A549 (cell line): ENCODE results near the gene FILIP1L. TPM values are rescaled to one million over a fixed set of nuclear protein-coding genes. Genes with fewer than 3 reads are reported as not detected.

Experiments used
- ATAC-seq, 2 experiments: fragments of 200-7000 bp in 1 of 2; fragments of >200 bp in 1 of 2; cut with Nextera tagmentation in 1 of 2; cut with Tn5 transposase in 1 of 2; 3 replicates each; pipeline versions ENCODE4 v1.8.0 to v1.9.1; 2018 to 2020; ENCODE audit warnings: mild to moderate bottlenecking in 1 of 2, moderate library complexity in 1 of 2
- CTCF ChIA-PET: fragments of 300-600 bp; sonication (Branson Sonifier 250); formaldehyde crosslinking; extraction: SDS; loops from one replicate; lab custom pipeline; 2021; ENCODE audit warnings: antibody characterized with exemption, inconsistent platforms; lab: Yijun Ruan, JAX
- POLR2A ChIA-PET: fragments of 350-600 bp; formaldehyde crosslinking; extraction: SDS; loops from one replicate; lab custom pipeline; 2021; ENCODE audit warnings: antibody characterized with exemption, inconsistent platforms; lab: Yijun Ruan, JAX
- DNase-seq, 2 experiments: peaks; one replicate each; pipeline versions ENCODE4 v3.0.0 to v3.0.0-alpha.2; 2011 to 2016; ENCODE audit warnings: low read depth in 1 of 2, low spot score in 1 of 2
- FAIRE-seq: peaks from 2 replicates; lab custom pipeline; 2011; peaks lifted over from hg19 to GRCh38; lab: Jason Lieb, UNC
- H3K27ac ChIP-seq, 2 experiments: fragments of >200 bp; sonication (Bioruptor Twin); formaldehyde crosslinking; 3 replicates each; pipeline ENCODE4 v1.5.1; 2016 to 2017
- H3K4me1 ChIP-seq: fragments of >200 bp; sonication (Bioruptor Twin); formaldehyde crosslinking; 3 replicates; pipeline ENCODE4 v1.6.1; 2016
- H3K4me2 ChIP-seq: fragments of >200 bp; sonication (Bioruptor Twin); formaldehyde crosslinking; 3 replicates; pipeline ENCODE4 v1.6.1; 2016
- H3K4me3 ChIP-seq: fragments of >200 bp; sonication (Bioruptor Twin); formaldehyde crosslinking; 3 replicates; pipeline ENCODE4 v1.5.1; 2016
- H3K9me3 ChIP-seq: fragments of >200 bp; sonication (Bioruptor Twin); formaldehyde crosslinking; 3 replicates; pipeline ENCODE4 v1.6.1; 2016
- BHLHE40 ChIP-seq: IDR thresholded peaks from 2 replicates; pipeline ENCODE4 v1.6.1; 2012; ENCODE audit warnings: low read depth, low read length, inconsistent platforms
- CBX8 ChIP-seq: fragments of 200-600 bp; sonication (generic); IDR thresholded peaks from 2 replicates; pipeline ENCODE4 v1.6.1; 2016
- CHD4 ChIP-seq: fragments of 200-600 bp; sonication (generic); IDR thresholded peaks from 2 replicates; pipeline ENCODE4 v1.6.1; 2016; ENCODE audit warnings: antibody characterized with exemption, mild to moderate bottlenecking, borderline replicate concordance
- CTCF ChIP-seq: fragments of >200 bp; sonication (Bioruptor Twin); formaldehyde crosslinking; IDR thresholded peaks from 3 replicates; pipeline ENCODE4 v1.5.1; 2016
- E2F6 ChIP-seq: IDR thresholded peaks from 2 replicates; pipeline ENCODE4 v1.6.1; 2012; ENCODE audit warnings: low read depth, borderline replicate concordance
- EHF ChIP-seq: fragments of 250-450 bp; sonication (Bioruptor Pico); IDR thresholded peaks from 2 replicates; pipeline ENCODE4 v1.5.0; 2020; ENCODE audit warnings: mild to moderate bottlenecking
- EHMT2 ChIP-seq: fragments of 200-600 bp; sonication (generic); IDR thresholded peaks from 2 replicates; pipeline ENCODE4 v1.6.1; 2016; ENCODE audit warnings: antibody characterized with exemption, low read depth, mild to moderate bottlenecking, moderate library complexity
- GATA3 ChIP-seq: IDR thresholded peaks from 2 replicates; pipeline ENCODE4 v1.6.1; 2012; ENCODE audit warnings: borderline replicate concordance
- HDAC2 ChIP-seq: fragments of 200-600 bp; sonication (generic); IDR thresholded peaks from 2 replicates; pipeline ENCODE4 v1.6.1; 2016
- HEYL ChIP-seq: fragments of 250-450 bp; sonication (Bioruptor Pico); IDR thresholded peaks from 2 replicates; pipeline ENCODE4 v1.8.0; 2021; ENCODE audit warnings: mild to moderate bottlenecking, moderate library complexity
- HMGXB4 ChIP-seq: fragments of 250-450 bp; sonication (Bioruptor Pico); IDR thresholded peaks from 2 replicates; pipeline ENCODE4 v1.5.0; 2021; ENCODE audit warnings: mild to moderate bottlenecking, moderate library complexity, borderline replicate concordance
- HOXA7 ChIP-seq: fragments of 250-450 bp; sonication (Bioruptor Pico); IDR thresholded peaks from 2 replicates; pipeline ENCODE4 v1.5.0; 2020; ENCODE audit warnings: mild to moderate bottlenecking, moderate library complexity
- JUN ChIP-seq, 2 experiments: fragments of >200 bp; sonication (Bioruptor Twin); formaldehyde crosslinking; IDR thresholded peaks; 2 replicates in 1 of 2; 3 replicates in 1 of 2; pipeline ENCODE4 v1.6.1; 2016 to 2017
- MAFK ChIP-seq: fragments of 450-650 bp; IDR thresholded peaks from 2 replicates; pipeline ENCODE4 v1.6.1; 2014; ENCODE audit not compliant: partially characterized antibody
- NPAS2 ChIP-seq: fragments of 250-450 bp; sonication (Bioruptor Pico); IDR thresholded peaks from 2 replicates; pipeline ENCODE4 v1.8.0; 2022; ENCODE audit warnings: mild to moderate bottlenecking, moderate library complexity, borderline replicate concordance
- NR3C1 ChIP-seq: fragments of >200 bp; sonication (Bioruptor Twin); formaldehyde crosslinking; IDR thresholded peaks from 3 replicates; pipeline ENCODE4 v1.6.1; 2017
- PHF8 ChIP-seq: fragments of 200-600 bp; sonication (generic); IDR thresholded peaks from 2 replicates; pipeline ENCODE4 v1.6.1; 2016; ENCODE audit warnings: low read depth, mild to moderate bottlenecking, antibody characterized with exemption, moderate library complexity, borderline replicate concordance
- RAD21 ChIP-seq, 2 experiments: fragments of >200 bp in 1 of 2; sonication (Bioruptor Twin) in 1 of 2; formaldehyde crosslinking in 1 of 2; IDR thresholded peaks in 1 of 2; conservative IDR thresholded peaks in 1 of 2; 2 replicates in 1 of 2; 3 replicates in 1 of 2; pipeline ENCODE4 v1.6.1; 2012 to 2018; ENCODE audit warnings: inconsistent platforms in 1 of 2
- REST ChIP-seq: fragments of 200-600 bp; sonication (generic); IDR thresholded peaks from 2 replicates; pipeline ENCODE4 v1.6.1; 2016; ENCODE audit warnings: antibody characterized with exemption, mild to moderate bottlenecking, moderate library complexity
- RNF2 ChIP-seq: fragments of 200-600 bp; sonication (generic); IDR thresholded peaks from 2 replicates; pipeline ENCODE4 v1.6.1; 2016; ENCODE audit warnings: low read depth, mild to moderate bottlenecking, antibody characterized with exemption, moderate library complexity, borderline replicate concordance
- TFCP2L1 ChIP-seq: fragments of 250-450 bp; sonication (Bioruptor Pico); IDR thresholded peaks from 2 replicates; pipeline ENCODE4 v1.5.0; 2021; ENCODE audit warnings: mild to moderate bottlenecking
- TP53 ChIP-seq: fragments of 250-450 bp; sonication (Bioruptor Pico); IDR thresholded peaks from 2 replicates; pipeline ENCODE4 v1.5.0; 2021; ENCODE audit warnings: mild to moderate bottlenecking, moderate library complexity
- USF2 ChIP-seq: fragments of 450-650 bp; IDR thresholded peaks from 2 replicates; pipeline ENCODE4 v1.6.1; 2014; ENCODE audit warnings: antibody characterized with exemption
- ZC3H11A ChIP-seq: fragments of 450-650 bp; IDR thresholded peaks from 2 replicates; pipeline ENCODE4 v1.6.1; 2014; ENCODE audit warnings: antibody characterized with exemption, mild to moderate bottlenecking
- ZFP36 ChIP-seq: fragments of 450-650 bp; IDR thresholded peaks from 2 replicates; pipeline ENCODE4 v1.6.1; 2014; ENCODE audit warnings: borderline replicate concordance; ENCODE audit not compliant: partially characterized antibody
- ZNF302 ChIP-seq: fragments of 250-450 bp; sonication (Bioruptor Pico); IDR thresholded peaks from 2 replicates; pipeline ENCODE4 v1.9.0; 2021; ENCODE audit warnings: inconsistent platforms, mild to moderate bottlenecking, moderate library complexity
- WGBS: methylation state at CpG from one replicate; pipeline ENCODE4 v1.1.6; 2017; ENCODE audit errors: missing lambda C conversion rate; 5-methylcytosine and 5-hydroxymethylcytosine counted together
- polyA plus RNA-seq, 4 experiments: library from polyadenylated mRNA; depleted of rRNA in 3 of 4; stranded (reverse); fragments of >200 nt; fragmentation: RNase III in 1 of 4; extraction: RNeasy Plus Mini Kit Qiagen cat#74134 plus additional on column Dnase treatment in 1 of 4; gene quantifications; 2 replicates in 3 of 4; 3 replicates in 1 of 4; pipeline ENCODE4 v1.2.3, GENCODE V29; 2011 to 2017

FILIP1L gene
- polyA plus RNA-seq, 2 of the 4 experiments (the other 2 are of a cell fraction): 0.19 to 0.45 TPM

- DNase-seq (no peak), ATAC-seq (no peak), FAIRE-seq (no peak)
- Histone ChIP-seq H3K27ac (no peak overlapping the region), H3K4me2 (no peak overlapping the region), H3K4me3 (no peak overlapping the region), H3K4me1 (no peaks in the 10 kb centered on the region), H3K9me3 (no peaks in the 10 kb centered on the region)
- ChIA-PET CTCF (interaction anchor here (0.6 to 1.0 kb wide), 2 partner anchors 70 to 277 kb away, joined by 3 read pairs; no protein-coding TSS in a partner anchor), POLR2A (no interaction called here)
- WGBS: 79% methylated on average over 5 of the region's 5 CpGs
- TF ChIP-seq CTCF: no peak
Measured at GRCh38 chr3:100120693-100121092, 6.4 kb upstream of the FILIP1L start.

GRCh38 chr3:100120012-100120411, 5.7 kb upstream of the FILIP1L start:
- Histone ChIP-seq H3K27ac (no peak overlapping the region), H3K4me2 (no peak overlapping the region), H3K9me3 (no peaks in the 10 kb centered on the region), H3K4me3 (no peak overlapping the region), H3K4me1 (no peaks in the 10 kb centered on the region)
- ChIA-PET POLR2A (no interaction called here), CTCF (no interaction called here)
- DNase-seq: no peak
- ATAC-seq: no peak
- TF ChIP-seq HMGXB4 (no peak), CHD4 (no peak), EHMT2 (no peak), NR3C1 (no peak), HEYL (CRISPR knock-in tag) (no peak), USF2 (no peak)
- 39% methylated on average over 1 of the region's 1 CpG for WGBS
- no peak for FAIRE-seq

- H3K4me1 ChIP-seq: no peaks in the 10 kb centered on the region
- H3K27ac ChIP-seq: no peak overlapping the region
- TF ChIP-seq RAD21 (conservative IDR thresholded peaks at IDR 0.05 in 1 of 2, IDR thresholded peaks at IDR 0.05 in 1 of 2) (no peak), EHMT2 (no peak), JUN (IDR thresholded peaks at IDR 0.05) (no peak), ZNF302 (CRISPR knock-in tag) (no peak), REST (no peak), BHLHE40 (no peak), MAFK (no peak), EHF (no peak), TP53 (CRISPR knock-in tag) (no peak), NPAS2 (CRISPR knock-in tag) (no peak), CBX8 (no peak), TFCP2L1 (CRISPR knock-in tag) (no peak), ZFP36 (no peak), HOXA7 (CRISPR knock-in tag) (no peak), HDAC2 (no peak), RNF2 (no peak), E2F6 (no peak), PHF8 (no peak), ZC3H11A (no peak), GATA3 (no peak)
- ChIA-PET POLR2A (no interaction called here), CTCF (no interaction called here)
- FAIRE-seq (no peak), DNase-seq (no peak), ATAC-seq (no peak)
- H3K4me2 ChIP-seq: no peak overlapping the region
- no peaks in the 10 kb centered on the region for H3K9me3 ChIP-seq
- H3K4me3 ChIP-seq: no peak overlapping the region
- 93% methylated on average over 4 of the region's 4 CpGs for WGBS
Measured at GRCh38 chr3:100117093-100117492, 2.8 kb upstream of the FILIP1L start.
